T-helper 1 cell treated with Interleukin-12 subunit alpha and Interleukin-12 subunit beta and Interleukin-4 antibody, amounts not matched to agents 30 ng/mL and 1 ng/mL, for 36 hours (primary cell): Measurements from ENCODE around the gene UBXN4. TPM values are rescaled to one million over a fixed set of nuclear protein-coding genes. Genes with fewer than 3 reads are reported as not detected.

Source experiments
- total RNA-seq: library from RNA; stranded (reverse); gene quantifications from 2 replicates; pipeline ENCODE4 v1.2.3, GENCODE V29; 2022

The UBXN4 gene
- total RNA-seq, 1 donor from 2014 or later: 133 TPM

Other genes with a start within 250 kb of the UBXN4 start
- gene ZRANB3, start 210.6 kb upstream of the UBXN4 start, total RNA-seq: 4.4 and 5.2 TPM in 2 replicates
- 50.9 and 52.5 TPM in 2 replicates for gene R3HDM1, start 210.4 kb upstream of the UBXN4 start, total RNA-seq
- gene LCT, start 95.3 kb downstream of the UBXN4 start, total RNA-seq: 0.49 and 0.74 TPM in 2 replicates
- gene MCM6, start 134.6 kb downstream of the UBXN4 start, total RNA-seq: 99.2 and 103 TPM in 2 replicates
- 109 and 114 TPM in 2 replicates for gene DARS1, start 243.8 kb downstream of the UBXN4 start, total RNA-seq